ENCODE measurements around the gene LIPM.

DNA sequence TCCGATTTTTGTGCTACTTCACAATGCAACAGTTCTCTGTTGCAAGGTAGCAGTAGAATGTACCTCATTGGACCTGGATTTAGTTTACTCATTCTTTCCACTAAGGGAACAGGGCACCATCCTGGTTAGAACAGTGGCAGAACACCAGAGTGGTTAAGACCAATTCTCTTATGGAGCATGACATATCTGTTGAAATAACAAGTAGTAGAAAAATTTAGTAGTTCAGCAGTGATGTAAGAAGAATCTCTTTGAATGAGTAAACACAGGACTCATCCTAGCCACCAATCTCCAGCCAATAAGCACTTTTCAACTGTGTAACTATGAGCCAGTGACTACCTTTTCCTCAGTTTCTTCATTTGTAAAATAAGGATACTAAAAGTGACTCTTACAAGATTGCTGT, 46.7 kb downstream of the LIPM start:
- TF ChIP-seq ARNT (IDR thresholded peaks at IDR 0.05) (no peak), BHLHE40 (IDR thresholded peaks at IDR 0.05; ENCODE audit: borderline replicate concordance) (no peak), SUZ12 (IDR thresholded peaks at IDR 0.05) (no peak), ZNF384 (IDR thresholded peaks at IDR 0.05) (no peak), SP1 (IDR thresholded peaks at IDR 0.05) (no peak), LEF1 (IDR thresholded peaks at IDR 0.05; ENCODE audit: borderline replicate concordance) (no peak)

Measured in HEK293T (cell line).